ENCODE results near the gene ZNF619. TPM values are rescaled to one million over a fixed set of nuclear protein-coding genes. Genes with fewer than 3 reads are reported as not detected.

The ZNF619 gene
- total and polyA plus RNA-seq, 2 of the 13 experiments (the other 11 are each of a cell fraction or from before 2014, with no cell fraction given) = 0.83 to 5.2 TPM

- TF ChIP-seq, protein P1, sequence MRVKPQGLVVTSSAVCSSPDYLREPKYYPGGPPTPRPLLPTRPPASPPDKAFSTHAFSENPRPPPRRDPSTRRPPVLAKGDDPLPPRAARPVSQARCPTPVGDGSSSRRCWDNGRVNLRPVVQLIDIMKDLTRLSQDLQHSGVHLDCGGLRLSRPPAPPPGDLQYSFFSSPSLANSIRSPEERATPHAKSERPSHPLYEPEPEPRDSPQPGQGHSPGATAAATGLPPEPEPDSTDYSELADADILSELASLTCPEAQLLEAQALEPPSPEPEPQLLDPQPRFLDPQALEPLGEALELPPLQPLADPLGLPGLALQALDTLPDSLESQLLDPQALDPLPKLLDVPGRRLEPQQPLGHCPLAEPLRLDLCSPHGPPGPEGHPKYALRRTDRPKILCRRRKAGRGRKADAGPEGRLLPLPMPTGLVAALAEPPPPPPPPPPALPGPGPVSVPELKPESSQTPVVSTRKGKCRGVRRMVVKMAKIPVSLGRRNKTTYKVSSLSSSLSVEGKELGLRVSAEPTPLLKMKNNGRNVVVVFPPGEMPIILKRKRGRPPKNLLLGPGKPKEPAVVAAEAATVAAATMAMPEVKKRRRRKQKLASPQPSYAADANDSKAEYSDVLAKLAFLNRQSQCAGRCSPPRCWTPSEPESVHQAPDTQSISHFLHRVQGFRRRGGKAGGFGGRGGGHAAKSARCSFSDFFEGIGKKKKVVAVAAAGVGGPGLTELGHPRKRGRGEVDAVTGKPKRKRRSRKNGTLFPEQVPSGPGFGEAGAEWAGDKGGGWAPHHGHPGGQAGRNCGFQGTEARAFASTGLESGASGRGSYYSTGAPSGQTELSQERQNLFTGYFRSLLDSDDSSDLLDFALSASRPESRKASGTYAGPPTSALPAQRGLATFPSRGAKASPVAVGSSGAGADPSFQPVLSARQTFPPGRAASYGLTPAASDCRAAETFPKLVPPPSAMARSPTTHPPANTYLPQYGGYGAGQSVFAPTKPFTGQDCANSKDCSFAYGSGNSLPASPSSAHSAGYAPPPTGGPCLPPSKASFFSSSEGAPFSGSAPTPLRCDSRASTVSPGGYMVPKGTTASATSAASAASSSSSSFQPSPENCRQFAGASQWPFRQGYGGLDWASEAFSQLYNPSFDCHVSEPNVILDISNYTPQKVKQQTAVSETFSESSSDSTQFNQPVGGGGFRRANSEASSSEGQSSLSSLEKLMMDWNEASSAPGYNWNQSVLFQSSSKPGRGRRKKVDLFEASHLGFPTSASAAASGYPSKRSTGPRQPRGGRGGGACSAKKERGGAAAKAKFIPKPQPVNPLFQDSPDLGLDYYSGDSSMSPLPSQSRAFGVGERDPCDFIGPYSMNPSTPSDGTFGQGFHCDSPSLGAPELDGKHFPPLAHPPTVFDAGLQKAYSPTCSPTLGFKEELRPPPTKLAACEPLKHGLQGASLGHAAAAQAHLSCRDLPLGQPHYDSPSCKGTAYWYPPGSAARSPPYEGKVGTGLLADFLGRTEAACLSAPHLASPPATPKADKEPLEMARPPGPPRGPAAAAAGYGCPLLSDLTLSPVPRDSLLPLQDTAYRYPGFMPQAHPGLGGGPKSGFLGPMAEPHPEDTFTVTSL (CRISPR knock-in tag; IDR thresholded peaks at IDR 0.05; ENCODE audit: borderline replicate concordance) = peak; percentile 22; the same call in 1 of the 2 replicates
- TF ChIP-seq NR3C1 (CRISPR knock-in tag; IDR thresholded peaks at IDR 0.05) (no peak), FOXA1 (IDR thresholded peaks at IDR 0.05) (no peak), FOXA1 (CRISPR knock-in tag; IDR thresholded peaks at IDR 0.05) (no peak), RARG (CRISPR knock-in tag; IDR thresholded peaks at IDR 0.05; ENCODE audit: low read depth) (no peak), POGZ (CRISPR knock-in tag; IDR thresholded peaks at IDR 0.05) (peak; percentile 74), ZNF83 (CRISPR knock-in tag; IDR thresholded peaks at IDR 0.05; ENCODE audit: borderline replicate concordance) (peak; percentile 44; the same call in 1 of the 2 replicates), E2F1 (CRISPR knock-in tag; IDR thresholded peaks at IDR 0.05) (peak; percentile 74), ZNF614 (CRISPR knock-in tag; IDR thresholded peaks at IDR 0.05; ENCODE audit: borderline replicate concordance) (peak; percentile 89; the same call in 1 of the 2 replicates), MAF1 (CRISPR knock-in tag; IDR thresholded peaks at IDR 0.05; ENCODE audit: borderline replicate concordance) (peak; percentile 79; the same call in 1 of the 2 replicates), ZNF160 (CRISPR knock-in tag; IDR thresholded peaks at IDR 0.05) (peak; percentile 55; the same call in 1 of the 2 replicates), GLI4 (CRISPR knock-in tag; IDR thresholded peaks at IDR 0.05; ENCODE audit: borderline replicate concordance) (peak; percentile 57; the same call in 1 of the 2 replicates), ZNF589 (CRISPR knock-in tag; conservative IDR thresholded peaks at IDR 0.05) (no peak), HDAC1 (CRISPR knock-in tag; IDR thresholded peaks at IDR 0.05) (peak; percentile 89), EHMT2 (IDR thresholded peaks at IDR 0.05; ENCODE audit: borderline replicate concordance, low read depth, low read length) (no peak), NFIC (IDR thresholded peaks at IDR 0.05; ENCODE audit: low read length) (no peak), CBX2 (IDR thresholded peaks at IDR 0.05; ENCODE audit: low read depth, low read length) (no peak), CBX2 (CRISPR knock-in tag; IDR thresholded peaks at IDR 0.05; ENCODE audit: low read depth) (no peak), MTA3 (CRISPR knock-in tag; IDR thresholded peaks at IDR 0.05) (no peak)
- TF ChIP-seq, protein P2, sequence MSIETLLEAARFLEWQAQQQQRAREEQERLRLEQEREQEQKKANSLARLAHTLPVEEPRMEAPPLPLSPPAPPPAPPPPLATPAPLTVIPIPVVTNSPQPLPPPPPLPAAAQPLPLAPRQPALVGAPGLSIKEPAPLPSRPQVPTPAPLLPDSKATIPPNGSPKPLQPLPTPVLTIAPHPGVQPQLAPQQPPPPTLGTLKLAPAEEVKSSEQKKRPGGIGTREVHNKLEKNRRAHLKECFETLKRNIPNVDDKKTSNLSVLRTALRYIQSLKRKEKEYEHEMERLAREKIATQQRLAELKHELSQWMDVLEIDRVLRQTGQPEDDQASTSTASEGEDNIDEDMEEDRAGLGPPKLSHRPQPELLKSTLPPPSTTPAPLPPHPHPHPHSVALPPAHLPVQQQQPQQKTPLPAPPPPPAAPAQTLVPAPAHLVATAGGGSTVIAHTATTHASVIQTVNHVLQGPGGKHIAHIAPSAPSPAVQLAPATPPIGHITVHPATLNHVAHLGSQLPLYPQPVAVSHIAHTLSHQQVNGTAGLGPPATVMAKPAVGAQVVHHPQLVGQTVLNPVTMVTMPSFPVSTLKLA (IDR thresholded peaks at IDR 0.05) = no peak
- TF ChIP-seq, protein P3, sequence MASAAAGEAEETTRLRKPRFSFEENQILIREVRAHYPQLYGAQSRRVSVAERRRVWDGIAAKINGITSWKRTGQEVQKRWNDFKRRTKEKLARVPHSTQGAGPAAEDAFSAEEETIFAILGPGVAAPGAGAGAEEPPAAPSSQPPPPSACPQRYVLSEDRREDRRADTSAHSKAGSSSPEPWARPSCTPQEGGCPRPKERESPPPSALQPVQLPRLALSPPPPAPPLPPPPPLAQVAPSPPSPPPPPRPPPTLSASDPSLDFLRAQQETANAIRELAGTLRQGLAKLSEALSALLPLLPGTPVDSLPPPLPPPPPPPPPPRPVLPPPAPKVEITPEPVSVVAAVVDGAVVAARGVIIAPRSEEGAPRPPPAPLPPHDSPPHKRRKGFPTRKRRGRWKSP (CRISPR knock-in tag; IDR thresholded peaks at IDR 0.05) = no peak; the same call in 1 of the 2 replicates
Measured at GRCh38 chr3:40524568-40525285, 47.8 kb downstream of the ZNF619 start, which contains the start of gene ZNF621 (continued).

All from HepG2 (cell line).